HepG2 (cell line): ENCODE results near the gene C16orf87. TPM values are rescaled to one million over a fixed set of nuclear protein-coding genes. Genes with fewer than 3 reads are reported as not detected.

Source experiments
- AGO1 ChIP-seq: fragments of 200-400 bp; formaldehyde crosslinking; IDR thresholded peaks from 2 replicates; pipeline ENCODE4 v1.6.1; 2017; ENCODE audit warnings: mild to moderate bottlenecking, low read depth, low read length, moderate library complexity; ENCODE audit not compliant: poor library complexity, severe bottlenecking
- ETV6 ChIP-seq: sonication (generic); formaldehyde crosslinking; conservative IDR thresholded peaks from 2 replicates; pipeline ENCODE4 v1.4.0; 2020; ENCODE audit warnings: missing genetic modification reagents
- GFI1 ChIP-seq: sonication (generic); formaldehyde crosslinking; IDR thresholded peaks from 2 replicates; pipeline ENCODE4 v1.5.0; 2020; ENCODE audit warnings: missing genetic modification reagents, mild to moderate bottlenecking, borderline replicate concordance
- HDAC2 ChIP-seq: sonication (generic); formaldehyde crosslinking; IDR thresholded peaks from 2 replicates; pipeline ENCODE4 v1.4.0; 2020; ENCODE audit warnings: missing genetic modification reagents
- PHF21A ChIP-seq: sonication (generic); formaldehyde crosslinking; IDR thresholded peaks from 2 replicates; pipeline ENCODE4 v1.5.0; 2020; ENCODE audit warnings: mild to moderate bottlenecking, missing genetic modification reagents
- PHF8 ChIP-seq: sonication (generic); formaldehyde crosslinking; IDR thresholded peaks from 2 replicates; pipeline ENCODE4 v1.5.0; 2020; ENCODE audit warnings: missing genetic modification reagents
- POGZ ChIP-seq: sonication (generic); formaldehyde crosslinking; IDR thresholded peaks from 2 replicates; pipeline ENCODE4 v1.4.0; 2020; ENCODE audit warnings: mild to moderate bottlenecking, missing genetic modification reagents
- RXRA ChIP-seq: sonication (generic); formaldehyde crosslinking; IDR thresholded peaks from 2 replicates; pipeline ENCODE4 v1.5.1; 2020; ENCODE audit warnings: missing genetic modification reagents
- SMAD3 ChIP-seq: sonication (generic); formaldehyde crosslinking; IDR thresholded peaks from 2 replicates; pipeline ENCODE4 v1.4.0; 2020; ENCODE audit warnings: missing genetic modification reagents
- TAF1 ChIP-seq: sonication (generic); formaldehyde crosslinking; IDR thresholded peaks from 2 replicates; pipeline ENCODE4 v1.4.0; 2020; ENCODE audit warnings: missing genetic modification reagents
- TSC22D2 ChIP-seq: sonication (generic); formaldehyde crosslinking; IDR thresholded peaks from 2 replicates; pipeline ENCODE4 v1.5.1; 2020; ENCODE audit warnings: missing genetic modification reagents, mild to moderate bottlenecking, borderline replicate concordance
- ZNF205 ChIP-seq: IDR thresholded peaks from 2 replicates; pipeline ENCODE4 v1.6.1; 2018; ENCODE audit warnings: missing biosample characterization, missing genetic modification reagents
- ZNF772 ChIP-seq: sonication (generic); formaldehyde crosslinking; IDR thresholded peaks from 2 replicates; pipeline ENCODE4 v1.5.0; 2020; ENCODE audit warnings: mild to moderate bottlenecking, missing genetic modification reagents
- ZSCAN21 ChIP-seq: sonication (generic); formaldehyde crosslinking; IDR thresholded peaks from 2 replicates; pipeline ENCODE4 v1.8.0; 2022; ENCODE audit warnings: mild to moderate bottlenecking, missing genetic modification reagents, moderate library complexity, borderline replicate concordance
- polyA plus RNA-seq, 8 experiments: library from polyadenylated mRNA; depleted of rRNA in 3 of 8; stranded (reverse) in 7 of 8; unstranded in 1 of 8; fragments of >200 nt; fragmentation: Illumina TruSeq in 4 of 8; extraction: Trizol in 4 of 8; gene quantifications; 2 replicates each; pipeline versions ENCODE4 v1.2.1 to v1.2.3, GENCODE V29; 2011 to 2016; ENCODE audit warnings: low read depth in 4 of 8, missing spikeins in 1 of 8, mixed read lengths in 1 of 8; ENCODE audit not compliant: insufficient read depth in 1 of 8
- total RNA-seq, 5 experiments: library from RNA; depleted of rRNA; stranded (reverse); fragments of >200 nt; fragmentation: Illumina TruSeq; extraction: Trizol; gene quantifications; 2 replicates each; pipeline ENCODE4 v1.2.3, GENCODE V29; 2016; ENCODE audit warnings: low read depth in 1 of 5
- TF ChIP-seq, protein P1 (sequence below): sonication (generic); formaldehyde crosslinking; IDR thresholded peaks from 2 replicates; pipeline ENCODE4 v1.4.0; 2020; ENCODE audit warnings: missing genetic modification reagents
- TF ChIP-seq, protein P2 (sequence below): IDR thresholded peaks from 2 replicates; pipeline ENCODE4 v1.6.1; 2018; ENCODE audit warnings: missing genetic modification reagents, mild to moderate bottlenecking, missing compliant biosample characterization
- TF ChIP-seq, protein P3 (sequence below): sonication (generic); formaldehyde crosslinking; IDR thresholded peaks from 2 replicates; pipeline ENCODE4 v1.4.0; 2020; ENCODE audit warnings: mild to moderate bottlenecking, missing genetic modification reagents
- TF ChIP-seq, protein P4 (sequence below): sonication (generic); formaldehyde crosslinking; IDR thresholded peaks from 2 replicates; pipeline ENCODE4 v1.5.0; 2020; ENCODE audit warnings: mild to moderate bottlenecking, missing genetic modification reagents

Gene C16orf87
- total and polyA plus RNA-seq, 2 of the 13 experiments (the other 11 are each of a cell fraction or from before 2014, with no cell fraction given): 8.6 to 19.5 TPM

DNA sequence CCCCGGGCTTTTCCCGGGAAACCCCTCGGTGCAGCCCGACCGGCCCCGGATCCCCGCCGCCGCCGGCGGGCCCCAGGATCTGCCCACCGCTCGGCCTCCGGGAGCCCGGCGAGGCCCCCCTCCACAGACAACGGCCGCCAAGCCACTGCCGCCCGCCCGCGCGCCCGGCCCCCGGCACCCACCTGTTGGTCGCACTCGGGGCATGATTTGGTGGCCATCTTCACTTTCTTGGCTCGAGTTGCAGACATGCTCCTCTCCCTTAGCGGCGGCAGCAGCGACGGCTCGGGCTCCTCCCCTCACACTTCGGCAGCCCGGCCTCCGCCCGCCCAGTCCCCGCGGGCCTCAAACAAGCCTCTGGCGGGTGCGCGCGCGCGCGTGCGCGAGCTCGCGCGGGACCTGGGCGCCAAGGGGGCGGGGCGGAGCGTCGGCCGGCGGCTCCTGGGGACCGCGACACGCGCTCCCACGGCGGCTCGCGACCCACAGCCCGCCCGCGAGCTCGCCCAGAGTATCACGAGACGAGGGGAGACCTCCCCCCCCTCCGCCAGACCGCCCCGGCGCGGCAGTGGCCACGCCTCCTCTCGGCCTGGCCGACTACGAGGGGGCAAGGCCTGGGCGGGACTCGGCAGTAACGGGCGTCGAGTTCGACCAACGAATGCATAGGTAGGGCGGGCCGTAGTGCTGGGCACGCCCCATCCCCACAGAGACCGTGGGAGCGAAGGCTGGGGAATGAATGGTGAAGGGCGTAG is at the start of gene C16orf87 (continued):
- no peak for TF ChIP-seq ETV6
- peak; percentile 87 for TF ChIP-seq TAF1
- TF ChIP-seq POGZ (CRISPR knock-in tag): 0 out of 2 replicates have a peak, but pooled peaks have one; percentile 6
- TF ChIP-seq, protein P1, sequence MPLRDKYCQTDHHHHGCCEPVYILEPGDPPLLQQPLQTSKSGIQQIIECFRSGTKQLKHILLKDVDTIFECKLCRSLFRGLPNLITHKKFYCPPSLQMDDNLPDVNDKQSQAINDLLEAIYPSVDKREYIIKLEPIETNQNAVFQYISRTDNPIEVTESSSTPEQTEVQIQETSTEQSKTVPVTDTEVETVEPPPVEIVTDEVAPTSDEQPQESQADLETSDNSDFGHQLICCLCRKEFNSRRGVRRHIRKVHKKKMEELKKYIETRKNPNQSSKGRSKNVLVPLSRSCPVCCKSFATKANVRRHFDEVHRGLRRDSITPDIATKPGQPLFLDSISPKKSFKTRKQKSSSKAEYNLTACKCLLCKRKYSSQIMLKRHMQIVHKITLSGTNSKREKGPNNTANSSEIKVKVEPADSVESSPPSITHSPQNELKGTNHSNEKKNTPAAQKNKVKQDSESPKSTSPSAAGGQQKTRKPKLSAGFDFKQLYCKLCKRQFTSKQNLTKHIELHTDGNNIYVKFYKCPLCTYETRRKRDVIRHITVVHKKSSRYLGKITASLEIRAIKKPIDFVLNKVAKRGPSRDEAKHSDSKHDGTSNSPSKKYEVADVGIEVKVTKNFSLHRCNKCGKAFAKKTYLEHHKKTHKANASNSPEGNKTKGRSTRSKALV: no peak
- peak; percentile 83 for TF ChIP-seq PHF8 (CRISPR knock-in tag)
- TF ChIP-seq, protein P2, sequence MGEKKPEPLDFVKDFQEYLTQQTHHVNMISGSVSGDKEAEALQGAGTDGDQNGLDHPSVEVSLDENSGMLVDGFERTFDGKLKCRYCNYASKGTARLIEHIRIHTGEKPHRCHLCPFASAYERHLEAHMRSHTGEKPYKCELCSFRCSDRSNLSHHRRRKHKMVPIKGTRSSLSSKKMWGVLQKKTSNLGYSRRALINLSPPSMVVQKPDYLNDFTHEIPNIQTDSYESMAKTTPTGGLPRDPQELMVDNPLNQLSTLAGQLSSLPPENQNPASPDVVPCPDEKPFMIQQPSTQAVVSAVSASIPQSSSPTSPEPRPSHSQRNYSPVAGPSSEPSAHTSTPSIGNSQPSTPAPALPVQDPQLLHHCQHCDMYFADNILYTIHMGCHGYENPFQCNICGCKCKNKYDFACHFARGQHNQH (CRISPR knock-in tag): peak; percentile 30; the same call in 1 of the 2 replicates
- TF ChIP-seq, protein P3, sequence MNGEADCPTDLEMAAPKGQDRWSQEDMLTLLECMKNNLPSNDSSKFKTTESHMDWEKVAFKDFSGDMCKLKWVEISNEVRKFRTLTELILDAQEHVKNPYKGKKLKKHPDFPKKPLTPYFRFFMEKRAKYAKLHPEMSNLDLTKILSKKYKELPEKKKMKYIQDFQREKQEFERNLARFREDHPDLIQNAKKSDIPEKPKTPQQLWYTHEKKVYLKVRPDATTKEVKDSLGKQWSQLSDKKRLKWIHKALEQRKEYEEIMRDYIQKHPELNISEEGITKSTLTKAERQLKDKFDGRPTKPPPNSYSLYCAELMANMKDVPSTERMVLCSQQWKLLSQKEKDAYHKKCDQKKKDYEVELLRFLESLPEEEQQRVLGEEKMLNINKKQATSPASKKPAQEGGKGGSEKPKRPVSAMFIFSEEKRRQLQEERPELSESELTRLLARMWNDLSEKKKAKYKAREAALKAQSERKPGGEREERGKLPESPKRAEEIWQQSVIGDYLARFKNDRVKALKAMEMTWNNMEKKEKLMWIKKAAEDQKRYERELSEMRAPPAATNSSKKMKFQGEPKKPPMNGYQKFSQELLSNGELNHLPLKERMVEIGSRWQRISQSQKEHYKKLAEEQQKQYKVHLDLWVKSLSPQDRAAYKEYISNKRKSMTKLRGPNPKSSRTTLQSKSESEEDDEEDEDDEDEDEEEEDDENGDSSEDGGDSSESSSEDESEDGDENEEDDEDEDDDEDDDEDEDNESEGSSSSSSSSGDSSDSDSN: peak; percentile 76
- TF ChIP-seq PHF21A (CRISPR knock-in tag): 0 out of 2 replicates have a peak, but pooled peaks have one; percentile 24
- TF ChIP-seq SMAD3 (CRISPR knock-in tag): peak; percentile 74; the same call in 1 of the 2 replicates
- peak; percentile 50 for TF ChIP-seq AGO1
- TF ChIP-seq RXRA (CRISPR knock-in tag): peak; percentile 63; the same call in 1 of the 2 replicates
- 0 out of 2 replicates have a peak, but pooled peaks have one; percentile 19 for TF ChIP-seq ZNF772 (CRISPR knock-in tag)
- TF ChIP-seq HDAC2 (CRISPR knock-in tag): peak; percentile 27; the same call in 1 of the 2 replicates
- TF ChIP-seq ZNF205 (CRISPR knock-in tag): 0 out of 2 replicates have a peak, but pooled peaks have one; percentile 16
- peak; percentile 57; the same call in 1 of the 2 replicates for TF ChIP-seq GFI1 (CRISPR knock-in tag)
- 0 out of 2 replicates have a peak, but pooled peaks have one; percentile 46 for TF ChIP-seq ZSCAN21
- TF ChIP-seq, protein P4, sequence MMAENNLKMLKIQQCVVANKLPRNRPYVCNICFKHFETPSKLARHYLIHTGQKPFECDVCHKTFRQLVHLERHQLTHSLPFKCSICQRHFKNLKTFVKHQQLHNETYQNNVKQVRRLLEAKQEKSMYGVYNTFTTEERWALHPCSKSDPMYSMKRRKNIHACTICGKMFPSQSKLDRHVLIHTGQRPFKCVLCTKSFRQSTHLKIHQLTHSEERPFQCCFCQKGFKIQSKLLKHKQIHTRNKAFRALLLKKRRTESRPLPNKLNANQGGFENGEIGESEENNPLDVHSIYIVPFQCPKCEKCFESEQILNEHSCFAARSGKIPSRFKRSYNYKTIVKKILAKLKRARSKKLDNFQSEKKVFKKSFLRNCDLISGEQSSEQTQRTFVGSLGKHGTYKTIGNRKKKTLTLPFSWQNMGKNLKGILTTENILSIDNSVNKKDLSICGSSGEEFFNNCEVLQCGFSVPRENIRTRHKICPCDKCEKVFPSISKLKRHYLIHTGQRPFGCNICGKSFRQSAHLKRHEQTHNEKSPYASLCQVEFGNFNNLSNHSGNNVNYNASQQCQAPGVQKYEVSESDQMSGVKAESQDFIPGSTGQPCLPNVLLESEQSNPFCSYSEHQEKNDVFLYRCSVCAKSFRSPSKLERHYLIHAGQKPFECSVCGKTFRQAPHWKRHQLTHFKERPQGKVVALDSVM (CRISPR knock-in tag): peak; percentile 90
- peak; percentile 65; the same call in 1 of the 2 replicates for TF ChIP-seq TSC22D2
